ENCODE results near the gene ERGIC3. TPM values are rescaled to one million over a fixed set of nuclear protein-coding genes. Genes with fewer than 3 reads are reported as not detected.

ERGIC3 gene
- total and polyA plus RNA-seq, 2 of the 13 experiments (the other 11 are each of a cell fraction or from before 2014, with no cell fraction given): 407 to 670 TPM

- TF ChIP-seq PHF8 (CRISPR knock-in tag; IDR thresholded peaks at IDR 0.05) (0 out of 2 replicates have a peak, but pooled peaks have one; percentile 23), ZGPAT (CRISPR knock-in tag; IDR thresholded peaks at IDR 0.05) (no peak), ZSCAN12 (CRISPR knock-in tag; IDR thresholded peaks at IDR 0.05) (no peak), SIX1 (CRISPR knock-in tag; IDR thresholded peaks at IDR 0.05; ENCODE audit: borderline replicate concordance) (no peak), ZMYM2 (CRISPR knock-in tag; IDR thresholded peaks at IDR 0.05) (no peak), ZNF788 (CRISPR knock-in tag; IDR thresholded peaks at IDR 0.05; ENCODE audit: borderline replicate concordance) (0 out of 2 replicates have a peak, but pooled peaks have one; percentile 27), ZNF652 (CRISPR knock-in tag; IDR thresholded peaks at IDR 0.05; ENCODE audit: borderline replicate concordance, low read depth) (no peak), HNRNPL (IDR thresholded peaks at IDR 0.05; ENCODE audit: low read depth, low read length) (no peak), ZNF574 (CRISPR knock-in tag; IDR thresholded peaks at IDR 0.05) (peak; percentile 17; the same call in 1 of the 2 replicates), HOXD1 (CRISPR knock-in tag; IDR thresholded peaks at IDR 0.05) (no peak), SALL1 (CRISPR knock-in tag; IDR thresholded peaks at IDR 0.05) (peak; percentile 37; the same call in 1 of the 2 replicates), ZBTB20 (CRISPR knock-in tag; IDR thresholded peaks at IDR 0.05; ENCODE audit: borderline replicate concordance, low read depth) (no peak)
Observed at GRCh38 chr20:35561268-35561667, 19.4 kb downstream of the ERGIC3 start (continued).
